Measurements from ENCODE around the gene GPHN. TPM values are rescaled to one million over a fixed set of nuclear protein-coding genes. Genes with fewer than 3 reads are reported as not detected.

GPHN gene
- total and polyA plus RNA-seq, 2 of the 8 experiments (the other 6 are each of a cell fraction or from before 2014, with no cell fraction given), result 6.0 to 16.0 TPM

GRCh38 chr14:67168110-67168441, 660.1 kb downstream of the GPHN start:
- no peak overlapping the region for H3K23ac ChIP-seq (ENCODE audit: insufficient read length)
- ChIA-PET CTCF (ENCODE audit: partially characterized antibody) (interaction anchor here (1.0 to 5.5 kb wide), 6 partner anchors 18 to 252 kb away, joined by 3 to 61 read pairs (median 6); partner anchors contain the start of genes ATP6V1D and EIF2S1), POLR2A (ENCODE audit: partially characterized antibody) (no interaction called here)
- no peaks in the 10 kb centered on the region for H3K27me3 ChIP-seq (replicated peaks in 1 of 4; ENCODE audit: control insufficient read depth in 3 of 4, extremely low read depth in 1 of 4, insufficient read depth in 3 of 4, low read length in 3 of 4)
- H3K4ac ChIP-seq (replicated peaks; ENCODE audit: insufficient read length, low read depth, low read length), result no peak overlapping the region
- no peak overlapping the region for H4K5ac ChIP-seq (ENCODE audit: insufficient read length, low read depth, low read length)
- H3K23me2 ChIP-seq (ENCODE audit: low read depth, low read length), result no peaks in the 10 kb centered on the region
- no peak overlapping the region for H3K56ac ChIP-seq (replicated peaks; ENCODE audit: insufficient read length, low read depth, low read length)
- no peak overlapping the region for H2BK120ac ChIP-seq (replicated peaks; ENCODE audit: low read depth, low read length)
- FAIRE-seq (no peak), DNase-seq (ENCODE audit: low read depth in 1 of 2, low spot score in 2 of 2) (no peak)
- no peak overlapping the region for H3K4me3 ChIP-seq (ENCODE audit: extremely low read depth in 1 of 4, insufficient read depth in 2 of 4, low read depth in 3 of 4, low read length in 4 of 4)
- no peak overlapping the region for H2BK15ac ChIP-seq (ENCODE audit: low read length)
- H3K79me1 ChIP-seq (ENCODE audit: low read depth, low read length), result no peaks in the 10 kb centered on the region
- no peak overlapping the region for H3K9ac ChIP-seq (replicated peaks in 1 of 4; ENCODE audit: extremely low read depth in 1 of 4, low read depth in 3 of 4, low read length in 3 of 4)
- H3K4me1 ChIP-seq (replicated peaks in 1 of 4; ENCODE audit: control insufficient read depth in 3 of 4, insufficient read depth in 4 of 4, low read length in 3 of 4), result no peaks in the 10 kb centered on the region
- no peak overlapping the region for H2AFZ ChIP-seq (ENCODE audit: low read length)
- TF ChIP-seq MAFK (IDR thresholded peaks at IDR 0.05; ENCODE audit: low read depth, low read length) (no peak), SUZ12 (IDR thresholded peaks at IDR 0.05; ENCODE audit: low read length) (no peak), ASH2L (IDR thresholded peaks at IDR 0.05; ENCODE audit: low read length) (no peak), SP2 (IDR thresholded peaks at IDR 0.05; ENCODE audit: low read length) (no peak), TAF1 (IDR thresholded peaks at IDR 0.05; ENCODE audit: low read depth, low read length) (no peak), MAX (IDR thresholded peaks at IDR 0.05) (no peak), RBBP5 (IDR thresholded peaks at IDR 0.05; ENCODE audit: borderline replicate concordance, low read depth, low read length) (no peak), TEAD4 (IDR thresholded peaks at IDR 0.05; ENCODE audit: low read depth, low read length) (no peak), EZH2 (IDR thresholded peaks at IDR 0.05; ENCODE audit: low read depth, low read length, severe bottlenecking) (no peak), EP300 (IDR thresholded peaks at IDR 0.05; ENCODE audit: borderline replicate concordance in 1 of 2, low read depth in 2 of 2, low read length in 2 of 2) (no peak)
- no peak overlapping the region for H4K91ac ChIP-seq (replicated peaks; ENCODE audit: insufficient read length, low read length)
- H3K4me2 ChIP-seq (ENCODE audit: insufficient read depth in 1 of 2, low read depth in 2 of 2, low read length in 2 of 2), result no peak overlapping the region
- H2BK5ac ChIP-seq (ENCODE audit: low read depth, low read length), result no peak overlapping the region
- 83% methylated on average over 1 of the region's 1 CpG; no CpG with 5 or more reads in 1 of the 2 experiments for WGBS, 2 experiments (ENCODE audit: extremely low coverage in 1 of 2, insufficient coverage in 1 of 2, insufficient read length in 1 of 2, insufficient replicate concordance in 2 of 2, low coverage in 1 of 2, low lambda C conversion rate in 2 of 2, missing lambda C conversion rate in 1 of 2)
- H2AK5ac ChIP-seq (ENCODE audit: low read depth, low read length), result no peak overlapping the region
- no peaks in the 10 kb centered on the region for H3K79me2 ChIP-seq (ENCODE audit: control insufficient read depth in 1 of 2, insufficient read depth in 2 of 2, low read length in 2 of 2)
- no peak overlapping the region for H3K27ac ChIP-seq (ENCODE audit: low read depth, low read length)
- no peaks in the 10 kb centered on the region for H4K20me1 ChIP-seq (replicated peaks in 1 of 2; ENCODE audit: control insufficient read depth in 1 of 2, insufficient read depth in 2 of 2, low read length in 2 of 2)
- no peaks in the 10 kb centered on the region for H3K36me3 ChIP-seq (ENCODE audit: control insufficient read depth in 2 of 4, insufficient read depth in 4 of 4, low read length in 3 of 4)
- no peak overlapping the region for H3K14ac ChIP-seq (ENCODE audit: insufficient read length)
- no peak overlapping the region for H4K8ac ChIP-seq (ENCODE audit: extremely low read depth, insufficient read depth, low read length)
- no peak overlapping the region for H2BK20ac ChIP-seq (ENCODE audit: low read length)
- H3K18ac ChIP-seq (ENCODE audit: extremely low read depth, low read length), result no peak overlapping the region
- H2BK12ac ChIP-seq (ENCODE audit: low read depth, low read length), result peak overlapping the region; percentile 46; the same call in 1 of the 2 replicates
- no peaks in the 10 kb centered on the region for H3K9me3 ChIP-seq (ENCODE audit: insufficient read depth in 2 of 2, low read depth in 1 of 2, low read length in 1 of 2)

Measured in H1 (cell line).